ENCODE measurements around the gene RPP38.

RPP38 gene

GRCh38 chr10:15097011-15097812 lies at the start of gene RPP38:
RPP38 (plus strand) TSS chr10:15097355; CDS start chr10:15103315, 5,960 bp downstream.
- DNase-seq (ENCODE audit: low read depth), result peak; percentile 93
- no peak for TF ChIP-seq CTCF (IDR thresholded peaks at IDR 0.05; ENCODE audit: insufficient read depth, low read depth, low read length, missing control alignments)
- H3K4me3 ChIP-seq (ENCODE audit: low read length), result peak within 1 kb of the TSS; percentile 95

GRCh38 chr10:15049533-15049932 lies 47.6 kb upstream of the RPP38 start:
- no peak overlapping the region for H3K4me3 ChIP-seq (ENCODE audit: low read length)
- TF ChIP-seq CTCF (IDR thresholded peaks at IDR 0.05; ENCODE audit: insufficient read depth, low read depth, low read length, missing control alignments), result no peak
- no peak for DNase-seq (ENCODE audit: low read depth)

GRCh38 chr10:15052121-15052520 lies 45.0 kb upstream of the RPP38 start:
- H3K4me3 ChIP-seq (ENCODE audit: low read length), result no peak overlapping the region
- no peak for TF ChIP-seq CTCF (IDR thresholded peaks at IDR 0.05; ENCODE audit: insufficient read depth, low read depth, low read length, missing control alignments)
- no peak for DNase-seq (ENCODE audit: low read depth)

GRCh38 chr10:15053061-15053460 lies 44.1 kb upstream of the RPP38 start:
- DNase-seq (ENCODE audit: low read depth), result no peak
- no peak for TF ChIP-seq CTCF (IDR thresholded peaks at IDR 0.05; ENCODE audit: insufficient read depth, low read depth, low read length, missing control alignments)
- H3K4me3 ChIP-seq (ENCODE audit: low read length), result no peak overlapping the region

GRCh38 chr10:15058689-15059088 lies 38.5 kb upstream of the RPP38 start:
- DNase-seq (ENCODE audit: low read depth), result no peak
- no peak overlapping the region for H3K4me3 ChIP-seq (ENCODE audit: low read length)
- no peak for TF ChIP-seq CTCF (IDR thresholded peaks at IDR 0.05; ENCODE audit: insufficient read depth, low read depth, low read length, missing control alignments)

GRCh38 chr10:15059914-15060313 lies 37.2 kb upstream of the RPP38 start:
- no peak for TF ChIP-seq CTCF (IDR thresholded peaks at IDR 0.05; ENCODE audit: insufficient read depth, low read depth, low read length, missing control alignments)
- no peak overlapping the region for H3K4me3 ChIP-seq (ENCODE audit: low read length)
- DNase-seq (ENCODE audit: low read depth), result no peak

- TF ChIP-seq CTCF (IDR thresholded peaks at IDR 0.05; ENCODE audit: insufficient read depth, low read depth, low read length, missing control alignments), result no peak
- no peak for DNase-seq (ENCODE audit: low read depth)
- H3K4me3 ChIP-seq (ENCODE audit: low read length), result no peak overlapping the region
These were observed 36.5 kb upstream of the RPP38 start for GRCh38 chr10:15060638-15061037.

Data from epithelial cell of esophagus (primary cell).